ENCODE data around the gene LAMC2.

GRCh38 chr1:183289051-183289496 is 103.0 kb downstream of the LAMC2 start:
- no peak for TF ChIP-seq CTCF (IDR thresholded peaks at IDR 0.05; ENCODE audit: insufficient read depth, low read length, poor library complexity, severe bottlenecking)
- TF ChIP-seq EZH2phosphoT487 (conservative IDR thresholded peaks at IDR 0.05; ENCODE audit: low read length) = no peak

Measured in SU-DHL-6 (cell line).